Esophagus muscularis mucosa (tissue), 3 donors: ENCODE data around the gene DCTN5.

Experiments used
- CTCF ChIP-seq, 3 experiments: fragments of 200-600 bp in 2 of 3; fragments of 450-650 bp in 1 of 3; sonication (generic) in 2 of 3; IDR thresholded peaks; one replicate each; pipeline ENCODE4 v1.5.1; 2017 to 2019; ENCODE audit warnings: antibody characterized with exemption in 3 of 3, mild to moderate bottlenecking in 2 of 3, moderate library complexity in 1 of 3
- EP300 ChIP-seq: sonication (generic); formaldehyde crosslinking; IDR thresholded peaks from one replicate; pipeline ENCODE4 v1.6.1; 2017; ENCODE audit warnings: antibody characterized with exemption

- TF ChIP-seq CTCF (IDR thresholded peaks at IDR 0.05), result no peak
- no peak for TF ChIP-seq EP300
Measured at GRCh38 chr16:23687034-23687808, 46.0 kb downstream of the DCTN5 start.
